Peyer's patch (tissue), 4 donors: Measurements from ENCODE around the gene FMNL3. TPM values are rescaled to one million over a fixed set of nuclear protein-coding genes. Genes with fewer than 3 reads are reported as not detected.

ENCODE experiments used
- DNase-seq, 3 donors: peaks; one replicate each; pipeline ENCODE4 v3.0.0-alpha.2; 2017 to 2019
- H3K27ac ChIP-seq, 4 donors: fragments of 200-600 bp; sonication (generic); one replicate each; pipeline ENCODE4 v1.5.1; 2016 to 2019
- H3K27me3 ChIP-seq, 2 donors: fragments of 200-600 bp; sonication (generic); one replicate each; pipeline ENCODE4 v1.5.1; 2019
- H3K36me3 ChIP-seq, 3 donors: fragments of 200-600 bp; sonication (generic); one replicate each; pipeline ENCODE4 v1.5.1; 2016 to 2019
- H3K4me1 ChIP-seq, 4 donors: fragments of 200-600 bp; sonication (generic); one replicate each; pipeline ENCODE4 v1.5.1; 2016 to 2019
- H3K4me3 ChIP-seq, 4 donors: fragments of 200-600 bp; sonication (generic); 1 replicate in 3 of 4; 2 replicates in 1 of 4; pipeline ENCODE4 v1.5.1; 2016 to 2019; ENCODE audit warnings: mild to moderate bottlenecking in 1 of 4
- H3K9me3 ChIP-seq, 4 donors: fragments of 200-600 bp; sonication (generic); one replicate each; pipeline ENCODE4 v1.5.1; 2016 to 2019; ENCODE audit warnings: mild to moderate bottlenecking in 1 of 4
- CTCF ChIP-seq, 6 experiments: fragments of 450-650 bp in 4 of 6; fragments of 200-600 bp in 2 of 6; sonication (generic) in 1 of 6; IDR thresholded peaks; one replicate each; pipeline ENCODE4 v1.5.1; 2017 to 2019; ENCODE audit warnings: antibody characterized with exemption in 6 of 6, mild to moderate bottlenecking in 3 of 6, moderate library complexity in 1 of 6
- POLR2A ChIP-seq, 2 donors: fragments of 450-650 bp; IDR thresholded peaks; one replicate each; pipeline ENCODE4 v1.5.1; 2017; ENCODE audit warnings: antibody characterized with exemption in 2 of 2, mild to moderate bottlenecking in 2 of 2, moderate library complexity in 2 of 2
- total RNA-seq, 4 donors: library from RNA; depleted of rRNA; stranded (reverse); fragments of >200 nt; gene quantifications; one replicate each; pipeline ENCODE4 v1.1.0, GENCODE V29; 2016

FMNL3 gene
- total RNA-seq, 4 donors from 2014 or later = 2.1 to 40.4 (median 8.2) TPM

DNA sequence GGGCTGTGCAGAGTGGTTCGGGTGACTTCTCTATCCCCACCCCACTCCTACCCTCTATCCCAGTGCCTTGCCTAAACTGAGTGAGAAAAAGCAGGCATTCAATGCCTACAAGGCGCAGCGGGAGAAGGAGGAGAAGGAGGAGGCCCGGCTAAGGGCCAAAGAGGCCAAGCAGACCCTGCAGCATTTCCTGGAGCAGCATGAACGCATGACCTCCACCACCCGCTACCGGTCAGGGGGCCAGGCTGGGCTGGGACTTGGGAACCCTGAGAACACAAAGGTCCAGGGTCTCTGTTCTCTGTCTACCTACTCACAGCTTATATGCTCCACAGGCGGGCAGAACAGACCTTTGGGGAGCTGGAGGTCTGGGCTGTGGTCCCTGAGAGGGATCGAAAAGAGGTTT, 72.2 kb downstream of the FMNL3 start:
- no peaks in the 10 kb centered on the region for H3K9me3 ChIP-seq
- H3K27ac ChIP-seq = no peak overlapping the region
- peak in 1 of 3 donors; percentile 42 for DNase-seq
- peaks cover 0 to 8% (median 0%) of the 10 kb centered on the region in 4 donors for H3K4me1 ChIP-seq
- TF ChIP-seq POLR2A (IDR thresholded peaks at IDR 0.05) = no peak
- no peak for TF ChIP-seq CTCF (IDR thresholded peaks at IDR 0.05)
- no peak overlapping the region for H3K4me3 ChIP-seq
- no peaks in the 10 kb centered on the region for H3K36me3 ChIP-seq
- no peaks in the 10 kb centered on the region for H3K27me3 ChIP-seq

GRCh38 chr12:49633703-49634345, 73.4 kb downstream of the FMNL3 start:
- H3K4me1 ChIP-seq = peaks cover 0 to 8% (median 0%) of the 10 kb centered on the region in 4 donors
- H3K4me3 ChIP-seq = no peak overlapping the region
- no peaks in the 10 kb centered on the region for H3K9me3 ChIP-seq
- H3K27ac ChIP-seq = no peak overlapping the region
- H3K36me3 ChIP-seq = no peaks in the 10 kb centered on the region
- DNase-seq = peak in 1 of 3 donors; percentile 39
- TF ChIP-seq POLR2A (IDR thresholded peaks at IDR 0.05) = no peak
- no peak for TF ChIP-seq CTCF (IDR thresholded peaks at IDR 0.05)
- no peaks in the 10 kb centered on the region for H3K27me3 ChIP-seq

- Histone ChIP-seq H3K9me3 (no peaks in the 10 kb centered on the region), H3K4me3 (no peak overlapping the region), H3K27ac (no peak overlapping the region), H3K36me3 (no peaks in the 10 kb centered on the region), H3K27me3 (no peaks in the 10 kb centered on the region), H3K4me1 (peaks cover 0 to 8% (median 0%) of the 10 kb centered on the region in 4 donors)
- TF ChIP-seq POLR2A (IDR thresholded peaks at IDR 0.05) = no peak
- TF ChIP-seq CTCF (IDR thresholded peaks at IDR 0.05) = no peak
- peak in 1 of 3 donors; percentile 40 for DNase-seq
Observed at GRCh38 chr12:49632986-49633702, 74.1 kb downstream of the FMNL3 start.

GRCh38 chr12:49632401-49632800, 74.8 kb downstream of the FMNL3 start:
- no peak for DNase-seq
- no peaks in the 10 kb centered on the region for H3K9me3 ChIP-seq
- TF ChIP-seq POLR2A (IDR thresholded peaks at IDR 0.05) (no peak), CTCF (IDR thresholded peaks at IDR 0.05) (no peak)
- peaks cover 0 to 8% (median 0%) of the 10 kb centered on the region in 4 donors for H3K4me1 ChIP-seq
- H3K4me3 ChIP-seq = no peak overlapping the region
- H3K27ac ChIP-seq = no peak overlapping the region
- no peaks in the 10 kb centered on the region for H3K27me3 ChIP-seq
- no peaks in the 10 kb centered on the region for H3K36me3 ChIP-seq

DNA sequence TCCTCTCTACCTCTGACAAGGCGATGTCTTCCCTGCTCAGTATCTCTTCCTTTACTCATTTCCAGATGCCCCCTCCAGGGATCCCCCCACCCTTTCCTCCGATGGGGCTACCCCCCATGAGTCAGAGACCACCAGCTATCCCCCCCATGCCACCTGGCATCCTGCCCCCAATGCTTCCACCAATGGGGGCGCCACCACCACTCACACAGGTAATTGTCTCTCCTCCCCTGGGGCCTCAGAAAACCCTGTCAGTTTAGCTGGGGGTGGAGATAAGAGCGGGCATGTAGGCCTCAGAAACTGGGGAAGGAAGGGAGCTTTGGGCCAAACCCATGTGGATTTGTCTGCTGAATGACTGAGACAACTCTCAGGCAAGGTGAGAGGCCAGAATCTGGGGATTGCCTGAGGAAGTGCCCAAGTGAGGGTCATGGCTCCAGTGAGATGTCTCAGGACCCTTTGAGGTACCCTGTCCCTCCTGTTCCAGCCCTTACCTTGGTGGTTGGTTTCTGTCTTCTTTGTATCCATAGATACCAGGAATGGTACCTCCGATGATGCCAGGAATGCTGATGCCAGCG, 75.8 kb downstream of the FMNL3 start:
- H3K36me3 ChIP-seq = no peaks in the 10 kb centered on the region
- peaks cover 0 to 2% (median 0%) of the 10 kb centered on the region in 4 donors for H3K4me1 ChIP-seq
- H3K27ac ChIP-seq = no peak overlapping the region
- no peak for TF ChIP-seq CTCF (IDR thresholded peaks at IDR 0.05)
- TF ChIP-seq POLR2A (IDR thresholded peaks at IDR 0.05) = no peak
- H3K4me3 ChIP-seq = no peak overlapping the region
- DNase-seq = peak in 1 of 3 donors; percentile 3
- no peaks in the 10 kb centered on the region for H3K9me3 ChIP-seq
- H3K27me3 ChIP-seq = no peaks in the 10 kb centered on the region
